H1 (cell line): ENCODE measurements around the gene REXO5. TPM values are rescaled to one million over a fixed set of nuclear protein-coding genes. Genes with fewer than 3 reads are reported as not detected.

Experiments
- CHD1 ChIP-seq: IDR thresholded peaks from 2 replicates; pipeline ENCODE4 v1.6.1; 2012; ENCODE audit warnings: low read depth, low read length, improper control_type of control experiment
- KDM1A ChIP-seq: fragments of 200-600, 300-600 bp; sonication (generic); IDR thresholded peaks from 2 replicates; pipeline ENCODE4 v1.7.1; 2016; ENCODE audit warnings: mild to moderate bottlenecking, low read length, borderline replicate concordance
- RAD21 ChIP-seq, 2 experiments: IDR thresholded peaks in 1 of 2; conservative IDR thresholded peaks in 1 of 2; 2 replicates each; pipeline ENCODE4 v1.6.1; 2011; ENCODE audit warnings: low read depth in 2 of 2, low read length in 2 of 2, improper control_type of control experiment in 1 of 2, inconsistent platforms in 1 of 2, mild to moderate bottlenecking in 1 of 2, moderate library complexity in 1 of 2
- RXRA ChIP-seq: IDR thresholded peaks from 2 replicates; pipeline ENCODE4 v1.6.1; 2011; ENCODE audit warnings: low read depth, mild to moderate bottlenecking, low read length, moderate library complexity; ENCODE audit not compliant: insufficient read depth
- polyA plus RNA-seq, 7 experiments: library from polyadenylated mRNA; depleted of rRNA in 3 of 7; stranded (reverse) in 5 of 7; unstranded in 2 of 7; fragments of >200 nt in 5 of 7; fragments of 200-250 nt in 2 of 7; gene quantifications; 1 replicate in 5 of 7; 2 replicates in 1 of 7; 4 replicates in 1 of 7; pipeline versions ENCODE4 v1.2.1 to v1.2.3, GENCODE V29; 2011 to 2013; ENCODE audit warnings: missing spikeins in 2 of 7, mixed read lengths in 2 of 7
- total RNA-seq: library from RNA; stranded (reverse); fragmentation: NEBNext Ultra II Directional; extraction: Animal tissue kit (Norgen Biotek cat#: 25700); gene quantifications from 2 replicates; pipeline ENCODE4 v1.2.1, GENCODE V29; 2021

Gene REXO5
- total and polyA plus RNA-seq, 2 of the 8 experiments (the other 6 are each of a cell fraction or from before 2014, with no cell fraction given): 2.4 to 8.9 TPM

- TF ChIP-seq CHD1 (no peak), KDM1A (no peak), RAD21 (IDR thresholded peaks at IDR 0.05 in 1 of 2, conservative IDR thresholded peaks at IDR 0.05 in 1 of 2; ENCODE audit: low read depth in 2 of 2, low read length in 2 of 2) (no peak), RXRA (no peak)
- TF ChIP-seq, all 59 proteins: peak for 0
These were observed 16.4 kb downstream of the REXO5 start (continued) for GRCh38 chr16:20822521-20823325.
